ENCODE data around the gene TLR8.

Gene TLR8

GRCh38 chrX:12970691-12971202 lies 64.3 kb downstream of the TLR8 start:
- DNase-seq: peak; percentile 46

DNA sequence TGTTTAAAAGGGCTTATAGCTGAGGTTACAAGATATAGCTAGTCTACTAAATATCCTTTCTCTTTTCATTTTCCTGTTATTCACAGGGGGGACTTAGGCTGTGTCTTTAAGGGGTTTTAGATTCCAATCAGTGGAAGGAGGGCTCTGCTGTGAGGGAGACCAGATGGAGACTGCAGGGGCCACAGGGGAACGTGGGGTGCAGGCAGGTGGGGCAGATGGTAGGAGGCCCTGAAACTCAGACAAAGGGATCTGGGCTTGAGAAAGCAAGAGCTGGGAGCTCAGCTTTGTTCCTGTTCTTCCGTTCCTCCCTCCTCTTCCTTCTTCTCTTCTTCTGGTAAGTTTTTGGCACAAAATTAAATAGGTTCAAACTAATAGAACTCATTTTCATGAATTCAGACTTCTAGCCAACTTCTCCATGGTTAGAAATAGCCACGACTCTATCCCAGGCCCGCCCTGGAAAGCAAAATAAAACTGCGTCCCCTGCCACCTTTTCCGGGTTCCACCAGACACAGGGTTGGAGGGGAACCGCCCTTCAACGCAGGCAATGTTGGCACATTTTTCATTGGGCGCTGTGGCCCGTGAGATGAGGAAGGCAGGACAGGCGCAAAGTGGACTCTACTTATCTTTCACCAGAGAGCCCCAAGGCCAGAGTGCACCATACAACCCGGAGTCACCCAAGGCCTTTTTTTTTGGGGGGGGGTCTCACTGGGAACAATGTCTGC lies 65.0 kb downstream of the TLR8 start:
- peak; percentile 60 for DNase-seq

DNA sequence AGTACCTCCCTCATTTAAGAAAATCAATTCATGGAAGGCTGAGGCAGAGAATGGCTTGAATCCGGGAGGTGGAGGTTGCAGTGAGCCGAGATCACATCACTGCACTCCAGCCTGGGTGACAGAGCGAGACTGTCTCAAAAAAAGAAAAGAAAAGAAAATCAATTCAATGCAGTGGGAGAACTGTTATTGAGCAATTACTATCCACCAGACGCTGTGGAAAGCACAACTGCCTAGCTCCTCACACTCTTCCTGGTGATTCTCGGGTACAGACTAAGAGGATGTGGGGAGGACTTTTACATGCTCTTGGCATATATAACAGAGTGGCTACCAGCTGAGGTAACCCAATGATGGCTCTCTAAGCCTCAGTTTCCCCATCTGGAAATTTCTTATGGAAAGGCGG lies 65.8 kb downstream of the TLR8 start:
- no peak for DNase-seq
